OCI-LY1 (cell line): ENCODE data around the gene CEP128.

Experiments
- H2AFZ ChIP-seq: fragments of 200-600 bp; sonication (generic), shearing (Covaris generic); 2 replicates; pipeline ENCODE4 v1.6.0; 2014; ENCODE audit warnings: antibody characterized with exemption, mild to moderate bottlenecking, low read length
- H3F3A ChIP-seq: fragments of 200-600 bp; sonication (generic), shearing (Covaris generic); 2 replicates; pipeline ENCODE4 v1.6.0; 2014; ENCODE audit warnings: mild to moderate bottlenecking, antibody characterized with exemption, low read length, moderate library complexity; ENCODE audit not compliant: insufficient read depth
- H3K27ac ChIP-seq: fragments of 200-600 bp; sonication (generic); 2 replicates; pipeline ENCODE4 v1.5.1; 2014; ENCODE audit warnings: low read length, mixed run types, mild to moderate bottlenecking, low read depth; ENCODE audit not compliant: poor library complexity, severe bottlenecking
- H3K27me3 ChIP-seq: fragments of 200-600 bp; sonication (generic); 2 replicates; pipeline ENCODE4 v1.6.0; 2014; ENCODE audit warnings: antibody characterized with exemption, mild to moderate bottlenecking, low read length, moderate library complexity; ENCODE audit not compliant: insufficient read depth
- H3K36me3 ChIP-seq: fragments of 200-600 bp; sonication (generic); 2 replicates; pipeline ENCODE4 v1.6.1; 2014; ENCODE audit warnings: mild to moderate bottlenecking, antibody characterized with exemption, low read length, moderate library complexity, mixed read lengths; ENCODE audit not compliant: insufficient read depth
- H3K4me1 ChIP-seq: fragments of 200-600 bp; sonication (generic); 2 replicates; pipeline ENCODE4 v1.5.1; 2014; ENCODE audit warnings: mild to moderate bottlenecking, low read length, moderate library complexity; ENCODE audit not compliant: insufficient read depth, severe bottlenecking
- H3K4me2 ChIP-seq: fragments of 200-600 bp; sonication (generic), shearing (Covaris generic); 2 replicates; pipeline ENCODE4 v1.6.1; 2014; ENCODE audit warnings: low read length
- H3K4me3 ChIP-seq: fragments of 200-600 bp; sonication (generic); 2 replicates; pipeline ENCODE4 v1.5.1; 2014; ENCODE audit warnings: low read length, low read depth, mild to moderate bottlenecking, mixed read lengths; ENCODE audit not compliant: poor library complexity, severe bottlenecking
- H3K79me2 ChIP-seq: fragments of 200-600 bp; shearing (Covaris generic); 2 replicates; pipeline ENCODE4 v1.6.1; 2016; ENCODE audit warnings: mixed run types, low read length, mixed read lengths; ENCODE audit not compliant: insufficient read depth
- H3K9ac ChIP-seq: fragments of 200-600 bp; sonication (generic), shearing (Covaris generic); 2 replicates; pipeline ENCODE4 v1.6.1; 2014; ENCODE audit warnings: mild to moderate bottlenecking, low read length, mixed read lengths
- H3K9me2 ChIP-seq: fragments of 200-600 bp; sonication (generic), shearing (Covaris generic); 2 replicates; pipeline ENCODE4 v1.6.1; 2014; ENCODE audit warnings: low read depth, mild to moderate bottlenecking, low read length, mixed read lengths
- H3K9me3 ChIP-seq: fragments of 200-600 bp; shearing (Covaris generic); 2 replicates; pipeline ENCODE4 v1.6.1; 2014; ENCODE audit warnings: low read length, mixed read lengths
- H4K20me1 ChIP-seq: fragments of 200-600 bp; sonication (generic), shearing (Covaris generic); 2 replicates; pipeline ENCODE4 v1.6.0; 2016; ENCODE audit warnings: mild to moderate bottlenecking, low read length; ENCODE audit not compliant: insufficient read depth
- CTCF ChIP-seq: fragments of 200-600 bp; sonication (generic), shearing (Covaris generic); IDR thresholded peaks from 2 replicates; pipeline ENCODE4 v1.5.1; 2017; ENCODE audit warnings: mild to moderate bottlenecking, antibody characterized with exemption, low read length, moderate library complexity, mixed read lengths
- EZH2 ChIP-seq: fragments of 200-600 bp; sonication (generic), shearing (Covaris generic); IDR thresholded peaks from 2 replicates; pipeline ENCODE4 v1.8.0; 2017; ENCODE audit warnings: borderline replicate concordance, mixed run types, mild to moderate bottlenecking, antibody characterized with exemption, low read length, moderate library complexity, mixed read lengths

Gene CEP128

GRCh38 chr14:80805136-80805535, 136.4 kb downstream of the CEP128 start:
- Histone ChIP-seq H4K20me1 (no peaks in the 10 kb centered on the region), H3K4me2 (no peak overlapping the region), H3F3A (no peaks in the 10 kb centered on the region), H3K4me3 (no peak overlapping the region), H3K27ac (no peak overlapping the region), H3K9ac (no peak overlapping the region), H3K4me1 (no peaks in the 10 kb centered on the region), H3K9me3 (no peaks in the 10 kb centered on the region), H3K9me2 (no peaks in the 10 kb centered on the region), H3K79me2 (no peaks in the 10 kb centered on the region), H3K27me3 (no peaks in the 10 kb centered on the region), H2AFZ (no peak overlapping the region), H3K36me3 (0 out of 2 replicates have a peak, but pooled peaks cover 10% of the 10 kb centered on the region)
- no peak for TF ChIP-seq CTCF

DNA sequence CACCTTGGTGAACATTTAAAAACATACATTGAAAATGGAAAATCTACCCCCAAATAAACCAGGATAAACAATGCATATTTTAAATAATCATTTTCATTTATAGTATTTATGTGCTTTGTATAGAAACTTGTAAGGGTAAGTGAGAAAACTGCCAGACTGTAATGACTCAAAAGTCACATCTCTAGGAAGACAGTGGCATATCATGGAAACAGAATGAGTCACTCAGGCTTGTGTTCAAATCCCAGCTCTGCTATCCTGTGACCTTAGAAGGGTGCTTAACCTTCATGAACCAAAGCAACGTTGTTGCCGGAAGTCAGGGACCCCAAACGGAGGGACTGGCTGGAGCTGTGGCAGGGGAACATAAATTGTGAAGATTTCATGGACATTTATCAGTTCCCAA, 142.7 kb downstream of the CEP128 start:
- no peak overlapping the region for H2AFZ ChIP-seq
- no peaks in the 10 kb centered on the region for H3K4me1 ChIP-seq
- H3K36me3 ChIP-seq: no peaks in the 10 kb centered on the region
- H3K27ac ChIP-seq: no peak overlapping the region
- no peak overlapping the region for H3K4me2 ChIP-seq
- no peaks in the 10 kb centered on the region for H3K27me3 ChIP-seq
- TF ChIP-seq CTCF (no peak), EZH2 (no peak)
- H3K9ac ChIP-seq: no peak overlapping the region
- no peak overlapping the region for H3K4me3 ChIP-seq
- no peaks in the 10 kb centered on the region for H4K20me1 ChIP-seq
- no peaks in the 10 kb centered on the region for H3K9me3 ChIP-seq
- H3K9me2 ChIP-seq: no peaks in the 10 kb centered on the region
- no peaks in the 10 kb centered on the region for H3K79me2 ChIP-seq
- no peaks in the 10 kb centered on the region for H3F3A ChIP-seq

GRCh38 chr14:80798211-80798610, 143.3 kb downstream of the CEP128 start:
- TF ChIP-seq EZH2 (no peak), CTCF (no peak)
- Histone ChIP-seq H3K27ac (no peak overlapping the region), H3K4me2 (no peak overlapping the region), H3K4me1 (no peaks in the 10 kb centered on the region), H3K79me2 (no peaks in the 10 kb centered on the region), H3K9ac (no peak overlapping the region), H3K27me3 (no peaks in the 10 kb centered on the region), H4K20me1 (no peaks in the 10 kb centered on the region), H3F3A (no peaks in the 10 kb centered on the region), H3K9me2 (no peaks in the 10 kb centered on the region), H3K36me3 (no peaks in the 10 kb centered on the region), H3K4me3 (no peak overlapping the region), H3K9me3 (no peaks in the 10 kb centered on the region), H2AFZ (no peak overlapping the region)
